Breast epithelium (tissue), 3 donors: ENCODE data around the gene ACVR1B.
A peak's percentile ranks its signal among the peaks of the same experiment; 100 is the strongest.

Source experiments
- CTCF ChIP-seq, 3 donors: fragments of 450-650 bp; IDR thresholded peaks; one replicate each; pipeline ENCODE4 v1.5.1; 2016 to 2017; ENCODE audit warnings: antibody characterized with exemption in 3 of 3, mild to moderate bottlenecking in 3 of 3, moderate library complexity in 3 of 3
- POLR2A ChIP-seq: fragments of 450-650 bp; IDR thresholded peaks from one replicate; pipeline ENCODE4 v1.6.1; 2016; ENCODE audit warnings: antibody characterized with exemption, mild to moderate bottlenecking, moderate library complexity
- POLR2AphosphoS5 ChIP-seq, 3 donors: sonication (generic); formaldehyde crosslinking; IDR thresholded peaks; one replicate each; pipeline ENCODE4 v1.6.1; 2017; ENCODE audit warnings: antibody characterized with exemption in 3 of 3

GRCh38 chr12:51922762-51923505 is 28.6 kb upstream of the ACVR1B start:
- no peak for TF ChIP-seq CTCF (IDR thresholded peaks at IDR 0.05)
- peak; percentile 42 to 65 (median 64) for TF ChIP-seq POLR2AphosphoS5 (IDR thresholded peaks at IDR 0.05)
- no peak for TF ChIP-seq POLR2A
